Lower leg skin (tissue), 3 donors: ENCODE results near the gene DHRS13.

ENCODE experiments used
- POLR2A ChIP-seq, 2 donors: fragments of 450-650 bp; IDR thresholded peaks; one replicate each; pipeline ENCODE4 v1.6.1; 2016 to 2017; ENCODE audit warnings: antibody characterized with exemption in 2 of 2, mild to moderate bottlenecking in 1 of 2, moderate library complexity in 1 of 2
- TF ChIP-seq, protein P1 (sequence below), 3 donors: fragments of 450-650 bp; IDR thresholded peaks; one replicate each; pipeline ENCODE4 v1.5.1; 2016; ENCODE audit warnings: antibody characterized with exemption in 3 of 3, mild to moderate bottlenecking in 3 of 3, moderate library complexity in 2 of 3

DNA sequence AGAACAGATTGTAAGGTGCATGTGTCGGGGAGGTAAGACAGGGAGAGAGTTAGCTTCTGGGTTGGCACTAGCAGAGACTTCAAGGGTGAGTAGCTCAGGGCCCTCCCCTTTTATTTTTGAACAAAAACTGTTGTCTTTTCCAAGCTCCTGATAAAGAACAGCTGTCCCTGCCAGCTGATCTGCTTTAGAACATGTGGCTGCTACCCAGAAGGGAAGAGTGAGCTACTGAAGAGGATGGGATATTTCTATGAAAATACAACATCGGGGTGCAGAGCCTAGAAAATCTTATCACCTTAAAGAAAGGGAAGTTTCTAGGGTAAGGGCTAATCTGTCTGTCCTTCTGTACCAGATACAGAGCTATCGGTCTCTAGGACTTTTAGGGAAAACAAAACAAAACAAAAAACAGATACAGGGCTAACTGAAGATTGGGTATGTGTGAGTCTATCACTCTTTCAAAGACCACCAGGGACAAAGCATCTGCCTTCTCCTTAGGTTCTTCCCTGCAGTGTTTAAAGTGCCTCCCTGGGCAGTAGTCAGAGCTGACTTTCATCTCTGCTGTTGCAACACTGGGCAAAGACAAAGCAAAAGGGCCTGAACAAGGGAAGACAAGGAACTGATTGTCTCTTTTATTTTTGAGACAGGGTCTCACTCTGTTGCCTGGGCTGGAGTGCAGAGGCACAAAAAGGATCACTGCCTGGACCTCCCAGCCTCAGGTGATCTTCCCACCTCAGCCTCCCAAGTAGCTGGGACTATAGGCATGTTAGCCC lies 5.0 kb upstream of the DHRS13 start:
- TF ChIP-seq POLR2A (IDR thresholded peaks at IDR 0.05), result no peak
- TF ChIP-seq, protein P1, sequence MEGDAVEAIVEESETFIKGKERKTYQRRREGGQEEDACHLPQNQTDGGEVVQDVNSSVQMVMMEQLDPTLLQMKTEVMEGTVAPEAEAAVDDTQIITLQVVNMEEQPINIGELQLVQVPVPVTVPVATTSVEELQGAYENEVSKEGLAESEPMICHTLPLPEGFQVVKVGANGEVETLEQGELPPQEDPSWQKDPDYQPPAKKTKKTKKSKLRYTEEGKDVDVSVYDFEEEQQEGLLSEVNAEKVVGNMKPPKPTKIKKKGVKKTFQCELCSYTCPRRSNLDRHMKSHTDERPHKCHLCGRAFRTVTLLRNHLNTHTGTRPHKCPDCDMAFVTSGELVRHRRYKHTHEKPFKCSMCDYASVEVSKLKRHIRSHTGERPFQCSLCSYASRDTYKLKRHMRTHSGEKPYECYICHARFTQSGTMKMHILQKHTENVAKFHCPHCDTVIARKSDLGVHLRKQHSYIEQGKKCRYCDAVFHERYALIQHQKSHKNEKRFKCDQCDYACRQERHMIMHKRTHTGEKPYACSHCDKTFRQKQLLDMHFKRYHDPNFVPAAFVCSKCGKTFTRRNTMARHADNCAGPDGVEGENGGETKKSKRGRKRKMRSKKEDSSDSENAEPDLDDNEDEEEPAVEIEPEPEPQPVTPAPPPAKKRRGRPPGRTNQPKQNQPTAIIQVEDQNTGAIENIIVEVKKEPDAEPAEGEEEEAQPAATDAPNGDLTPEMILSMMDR (IDR thresholded peaks at IDR 0.05), result no peak
